Measurements from ENCODE around the gene CAMK2A.

GRCh38 chr5:150278916-150279315, 10.7 kb downstream of the CAMK2A start:
- TF ChIP-seq, protein P1, sequence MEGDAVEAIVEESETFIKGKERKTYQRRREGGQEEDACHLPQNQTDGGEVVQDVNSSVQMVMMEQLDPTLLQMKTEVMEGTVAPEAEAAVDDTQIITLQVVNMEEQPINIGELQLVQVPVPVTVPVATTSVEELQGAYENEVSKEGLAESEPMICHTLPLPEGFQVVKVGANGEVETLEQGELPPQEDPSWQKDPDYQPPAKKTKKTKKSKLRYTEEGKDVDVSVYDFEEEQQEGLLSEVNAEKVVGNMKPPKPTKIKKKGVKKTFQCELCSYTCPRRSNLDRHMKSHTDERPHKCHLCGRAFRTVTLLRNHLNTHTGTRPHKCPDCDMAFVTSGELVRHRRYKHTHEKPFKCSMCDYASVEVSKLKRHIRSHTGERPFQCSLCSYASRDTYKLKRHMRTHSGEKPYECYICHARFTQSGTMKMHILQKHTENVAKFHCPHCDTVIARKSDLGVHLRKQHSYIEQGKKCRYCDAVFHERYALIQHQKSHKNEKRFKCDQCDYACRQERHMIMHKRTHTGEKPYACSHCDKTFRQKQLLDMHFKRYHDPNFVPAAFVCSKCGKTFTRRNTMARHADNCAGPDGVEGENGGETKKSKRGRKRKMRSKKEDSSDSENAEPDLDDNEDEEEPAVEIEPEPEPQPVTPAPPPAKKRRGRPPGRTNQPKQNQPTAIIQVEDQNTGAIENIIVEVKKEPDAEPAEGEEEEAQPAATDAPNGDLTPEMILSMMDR (conservative IDR thresholded peaks at IDR 0.05; ENCODE audit: low read depth in 2 of 2), result no peak
- no peak for TF ChIP-seq POLR2AphosphoS5 (IDR thresholded peaks at IDR 0.05; ENCODE audit: low read depth)
- TF ChIP-seq EZH2 (IDR thresholded peaks at IDR 0.05; ENCODE audit: low read depth, unreplicated experiment), result no peak
- TF ChIP-seq JUNB (IDR thresholded peaks at IDR 0.05; ENCODE audit: unreplicated experiment), result no peak
- TF ChIP-seq CREB1 (CRISPR knock-in tag; IDR thresholded peaks at IDR 0.05; ENCODE audit: low read depth), result no peak
- TF ChIP-seq, protein P2, sequence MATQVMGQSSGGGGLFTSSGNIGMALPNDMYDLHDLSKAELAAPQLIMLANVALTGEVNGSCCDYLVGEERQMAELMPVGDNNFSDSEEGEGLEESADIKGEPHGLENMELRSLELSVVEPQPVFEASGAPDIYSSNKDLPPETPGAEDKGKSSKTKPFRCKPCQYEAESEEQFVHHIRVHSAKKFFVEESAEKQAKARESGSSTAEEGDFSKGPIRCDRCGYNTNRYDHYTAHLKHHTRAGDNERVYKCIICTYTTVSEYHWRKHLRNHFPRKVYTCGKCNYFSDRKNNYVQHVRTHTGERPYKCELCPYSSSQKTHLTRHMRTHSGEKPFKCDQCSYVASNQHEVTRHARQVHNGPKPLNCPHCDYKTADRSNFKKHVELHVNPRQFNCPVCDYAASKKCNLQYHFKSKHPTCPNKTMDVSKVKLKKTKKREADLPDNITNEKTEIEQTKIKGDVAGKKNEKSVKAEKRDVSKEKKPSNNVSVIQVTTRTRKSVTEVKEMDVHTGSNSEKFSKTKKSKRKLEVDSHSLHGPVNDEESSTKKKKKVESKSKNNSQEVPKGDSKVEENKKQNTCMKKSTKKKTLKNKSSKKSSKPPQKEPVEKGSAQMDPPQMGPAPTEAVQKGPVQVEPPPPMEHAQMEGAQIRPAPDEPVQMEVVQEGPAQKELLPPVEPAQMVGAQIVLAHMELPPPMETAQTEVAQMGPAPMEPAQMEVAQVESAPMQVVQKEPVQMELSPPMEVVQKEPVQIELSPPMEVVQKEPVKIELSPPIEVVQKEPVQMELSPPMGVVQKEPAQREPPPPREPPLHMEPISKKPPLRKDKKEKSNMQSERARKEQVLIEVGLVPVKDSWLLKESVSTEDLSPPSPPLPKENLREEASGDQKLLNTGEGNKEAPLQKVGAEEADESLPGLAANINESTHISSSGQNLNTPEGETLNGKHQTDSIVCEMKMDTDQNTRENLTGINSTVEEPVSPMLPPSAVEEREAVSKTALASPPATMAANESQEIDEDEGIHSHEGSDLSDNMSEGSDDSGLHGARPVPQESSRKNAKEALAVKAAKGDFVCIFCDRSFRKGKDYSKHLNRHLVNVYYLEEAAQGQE (IDR thresholded peaks at IDR 0.05; ENCODE audit: unreplicated experiment), result no peak
- TF ChIP-seq ETS1 (IDR thresholded peaks at IDR 0.05), result no peak
- TF ChIP-seq STAT1 (IDR thresholded peaks at IDR 0.05; ENCODE audit: unreplicated experiment), result no peak
